Nephron (organoid): ENCODE measurements around the gene NLRP6.

ENCODE experiments used
- H3K27ac Mint-ChIP-seq, 3 experiments: 2 replicates each; pipeline ENCODE4 v1.8.0; 2020; ENCODE audit warnings: mixed read lengths in 3 of 3, mild to moderate bottlenecking in 2 of 3, moderate library complexity in 1 of 3
- H3K27me3 Mint-ChIP-seq: 2 replicates; pipeline ENCODE4 v1.8.0; 2021; ENCODE audit warnings: low read depth, mild to moderate bottlenecking, moderate library complexity, mixed read lengths
- H3K36me3 Mint-ChIP-seq: 2 replicates; pipeline ENCODE4 v1.8.0; 2020; ENCODE audit warnings: low read depth, mixed read lengths
- H3K4me1 Mint-ChIP-seq: 2 replicates; pipeline ENCODE4 v1.8.0; 2020; ENCODE audit warnings: mixed read lengths
- H3K4me3 Mint-ChIP-seq, 3 experiments: 2 replicates each; pipeline ENCODE4 v1.8.0; 2020; ENCODE audit warnings: mild to moderate bottlenecking in 3 of 3, mixed read lengths in 3 of 3, moderate library complexity in 2 of 3
- H3K9me3 Mint-ChIP-seq: 2 replicates; pipeline ENCODE4 v1.8.0; 2020; ENCODE audit warnings: mixed read lengths
- CTCF ChIP-seq, 3 experiments: fragments of 200-600 bp; sonication (generic); IDR thresholded peaks; one replicate each; pipeline ENCODE4 v1.5.0; 2021; ENCODE audit warnings: antibody characterized with exemption in 3 of 3; ENCODE audit not compliant: unreplicated experiment in 3 of 3

NLRP6 gene

GRCh38 chr11:253160-253885 is 24.9 kb upstream of the NLRP6 start:
- TF ChIP-seq CTCF (IDR thresholded peaks at IDR 0.05; ENCODE audit: unreplicated experiment in 3 of 3): no peak
- peaks cover 45% of the 10 kb centered on the region for H3K36me3 Mint-ChIP-seq
- H3K4me1 Mint-ChIP-seq: no peaks in the 10 kb centered on the region
- H3K4me3 Mint-ChIP-seq: no peak overlapping the region
- H3K27me3 Mint-ChIP-seq: peaks cover 6% of the 10 kb centered on the region
- no peaks in the 10 kb centered on the region for H3K9me3 Mint-ChIP-seq
- H3K27ac Mint-ChIP-seq: no peak overlapping the region

- H3K27me3 Mint-ChIP-seq: peaks cover 6% of the 10 kb centered on the region
- no peak overlapping the region for H3K4me3 Mint-ChIP-seq
- no peaks in the 10 kb centered on the region for H3K9me3 Mint-ChIP-seq
- no peaks in the 10 kb centered on the region for H3K4me1 Mint-ChIP-seq
- H3K36me3 Mint-ChIP-seq: peaks cover 39% of the 10 kb centered on the region
- no peak for TF ChIP-seq CTCF (IDR thresholded peaks at IDR 0.05; ENCODE audit: unreplicated experiment in 3 of 3)
- H3K27ac Mint-ChIP-seq: no peak overlapping the region
Observed at GRCh38 chr11:253886-254270, 24.3 kb upstream of the NLRP6 start.

GRCh38 chr11:255176-255575 is 23.0 kb upstream of the NLRP6 start:
- no peak for TF ChIP-seq CTCF (IDR thresholded peaks at IDR 0.05; ENCODE audit: unreplicated experiment in 3 of 3)
- Mint-ChIP-seq H3K4me3 (no peak overlapping the region), H3K27ac (no peak overlapping the region), H3K27me3 (peaks cover 6% of the 10 kb centered on the region), H3K4me1 (no peaks in the 10 kb centered on the region), H3K9me3 (no peaks in the 10 kb centered on the region), H3K36me3 (peaks cover 28% of the 10 kb centered on the region)

GRCh38 chr11:255816-256215 is 22.4 kb upstream of the NLRP6 start:
- no peak overlapping the region for H3K4me3 Mint-ChIP-seq
- H3K27ac Mint-ChIP-seq: no peak overlapping the region
- H3K4me1 Mint-ChIP-seq: no peaks in the 10 kb centered on the region
- H3K27me3 Mint-ChIP-seq: peaks cover 6% of the 10 kb centered on the region
- no peak for TF ChIP-seq CTCF (IDR thresholded peaks at IDR 0.05; ENCODE audit: unreplicated experiment in 3 of 3)
- peaks cover 2% of the 10 kb centered on the region for H3K9me3 Mint-ChIP-seq
- peaks cover 24% of the 10 kb centered on the region for H3K36me3 Mint-ChIP-seq

GRCh38 chr11:256952-257737 is 21.1 kb upstream of the NLRP6 start:
- TF ChIP-seq CTCF (IDR thresholded peaks at IDR 0.05; ENCODE audit: unreplicated experiment in 3 of 3): no peak
- Mint-ChIP-seq H3K9me3 (peaks cover 11% of the 10 kb centered on the region), H3K4me3 (no peak overlapping the region), H3K27ac (no peak overlapping the region), H3K4me1 (no peaks in the 10 kb centered on the region), H3K36me3 (peaks cover 12% of the 10 kb centered on the region), H3K27me3 (peaks cover 3% of the 10 kb centered on the region)
